WTC11 (cell line): ENCODE data around the gene SESN2.

Source experiments
- NFATC4 ChIP-seq: fragments of 250-450 bp; sonication (Bioruptor Pico); IDR thresholded peaks from 2 replicates; pipeline ENCODE4 v1.9.0; 2021; ENCODE audit warnings: mild to moderate bottlenecking
- NR2C2 ChIP-seq: sonication (generic); formaldehyde crosslinking; IDR thresholded peaks from 2 replicates; pipeline ENCODE4 v1.8.0; 2022; ENCODE audit warnings: mild to moderate bottlenecking, missing genetic modification reagents
- ZNF121 ChIP-seq: sonication (generic); formaldehyde crosslinking; IDR thresholded peaks from 2 replicates; pipeline ENCODE4 v1.8.0; 2023; ENCODE audit warnings: missing genetic modification reagents
- ZNF263 ChIP-seq: sonication (generic); formaldehyde crosslinking; IDR thresholded peaks from 2 replicates; pipeline ENCODE4 v1.8.1; 2022; ENCODE audit warnings: low read depth, mild to moderate bottlenecking, moderate library complexity, missing genetic modification reagents
- ZNF671 ChIP-seq: fragments of 250-450 bp; sonication (Bioruptor Pico); IDR thresholded peaks from 2 replicates; pipeline ENCODE4 v1.8.0; 2021; ENCODE audit warnings: mild to moderate bottlenecking
- TF ChIP-seq, protein P1 (sequence below): fragments of 200-600 bp; IDR thresholded peaks from 2 replicates; pipeline ENCODE4 v1.8.0; 2022; ENCODE audit warnings: antibody characterized with exemption
- TF ChIP-seq, protein P2 (sequence below): sonication (generic); formaldehyde crosslinking; IDR thresholded peaks from 2 replicates; pipeline ENCODE4 v1.8.1; 2022; ENCODE audit warnings: missing genetic modification reagents, borderline replicate concordance
- TF ChIP-seq, protein P3 (sequence below): fragments of 250-450 bp; sonication (Bioruptor Pico); IDR thresholded peaks from 2 replicates; pipeline ENCODE4 v1.9.0; 2021; ENCODE audit warnings: mild to moderate bottlenecking, borderline replicate concordance

DNA sequence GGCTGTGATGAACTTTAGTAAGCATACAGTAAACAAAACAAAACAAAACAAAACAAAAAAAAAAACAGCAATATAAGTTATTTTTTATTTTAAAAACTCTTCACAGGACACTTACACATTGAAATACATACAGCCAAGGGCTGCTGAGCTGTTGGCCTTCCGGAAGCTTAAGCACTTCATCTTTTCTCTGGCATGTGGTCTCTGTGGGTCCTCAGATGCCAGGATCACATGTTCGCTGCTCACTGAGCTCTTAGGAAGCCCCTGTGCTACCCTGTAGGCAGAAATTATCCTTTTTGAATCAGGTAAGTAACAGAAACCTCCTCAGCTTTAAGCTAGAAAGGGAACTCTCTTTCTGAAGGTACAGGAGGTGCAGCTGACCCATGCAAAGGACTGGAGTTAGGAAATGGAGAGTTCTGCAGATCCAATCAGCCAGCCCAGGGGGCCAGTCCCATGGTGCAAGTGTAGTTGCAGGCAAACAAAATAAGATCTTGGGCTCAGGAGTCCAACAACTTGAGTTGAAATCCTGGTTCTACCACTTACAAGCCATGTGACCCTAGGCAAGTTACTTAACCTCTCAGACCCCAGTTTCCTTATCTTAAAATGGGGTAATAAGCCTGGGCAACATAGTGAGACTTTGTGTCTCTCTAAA, 47.1 kb downstream of the SESN2 start:
- TF ChIP-seq, protein P1, sequence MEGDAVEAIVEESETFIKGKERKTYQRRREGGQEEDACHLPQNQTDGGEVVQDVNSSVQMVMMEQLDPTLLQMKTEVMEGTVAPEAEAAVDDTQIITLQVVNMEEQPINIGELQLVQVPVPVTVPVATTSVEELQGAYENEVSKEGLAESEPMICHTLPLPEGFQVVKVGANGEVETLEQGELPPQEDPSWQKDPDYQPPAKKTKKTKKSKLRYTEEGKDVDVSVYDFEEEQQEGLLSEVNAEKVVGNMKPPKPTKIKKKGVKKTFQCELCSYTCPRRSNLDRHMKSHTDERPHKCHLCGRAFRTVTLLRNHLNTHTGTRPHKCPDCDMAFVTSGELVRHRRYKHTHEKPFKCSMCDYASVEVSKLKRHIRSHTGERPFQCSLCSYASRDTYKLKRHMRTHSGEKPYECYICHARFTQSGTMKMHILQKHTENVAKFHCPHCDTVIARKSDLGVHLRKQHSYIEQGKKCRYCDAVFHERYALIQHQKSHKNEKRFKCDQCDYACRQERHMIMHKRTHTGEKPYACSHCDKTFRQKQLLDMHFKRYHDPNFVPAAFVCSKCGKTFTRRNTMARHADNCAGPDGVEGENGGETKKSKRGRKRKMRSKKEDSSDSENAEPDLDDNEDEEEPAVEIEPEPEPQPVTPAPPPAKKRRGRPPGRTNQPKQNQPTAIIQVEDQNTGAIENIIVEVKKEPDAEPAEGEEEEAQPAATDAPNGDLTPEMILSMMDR = no peak
- TF ChIP-seq ZNF121 (CRISPR knock-in tag) (no peak), NR2C2 (CRISPR knock-in tag) (no peak), ZNF263 (no peak), ZNF671 (no peak), NFATC4 (CRISPR knock-in tag) (no peak)
- TF ChIP-seq, protein P2, sequence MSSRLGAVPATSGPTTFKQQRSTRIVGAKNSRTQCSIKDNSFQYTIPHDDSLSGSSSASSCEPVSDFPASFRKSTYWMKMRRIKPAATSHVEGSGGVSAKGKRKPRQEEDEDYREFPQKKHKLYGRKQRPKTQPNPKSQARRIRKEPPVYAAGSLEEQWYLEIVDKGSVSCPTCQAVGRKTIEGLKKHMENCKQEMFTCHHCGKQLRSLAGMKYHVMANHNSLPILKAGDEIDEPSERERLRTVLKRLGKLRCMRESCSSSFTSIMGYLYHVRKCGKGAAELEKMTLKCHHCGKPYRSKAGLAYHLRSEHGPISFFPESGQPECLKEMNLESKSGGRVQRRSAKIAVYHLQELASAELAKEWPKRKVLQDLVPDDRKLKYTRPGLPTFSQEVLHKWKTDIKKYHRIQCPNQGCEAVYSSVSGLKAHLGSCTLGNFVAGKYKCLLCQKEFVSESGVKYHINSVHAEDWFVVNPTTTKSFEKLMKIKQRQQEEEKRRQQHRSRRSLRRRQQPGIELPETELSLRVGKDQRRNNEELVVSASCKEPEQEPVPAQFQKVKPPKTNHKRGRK (CRISPR knock-in tag) = no peak
- TF ChIP-seq, protein P3, sequence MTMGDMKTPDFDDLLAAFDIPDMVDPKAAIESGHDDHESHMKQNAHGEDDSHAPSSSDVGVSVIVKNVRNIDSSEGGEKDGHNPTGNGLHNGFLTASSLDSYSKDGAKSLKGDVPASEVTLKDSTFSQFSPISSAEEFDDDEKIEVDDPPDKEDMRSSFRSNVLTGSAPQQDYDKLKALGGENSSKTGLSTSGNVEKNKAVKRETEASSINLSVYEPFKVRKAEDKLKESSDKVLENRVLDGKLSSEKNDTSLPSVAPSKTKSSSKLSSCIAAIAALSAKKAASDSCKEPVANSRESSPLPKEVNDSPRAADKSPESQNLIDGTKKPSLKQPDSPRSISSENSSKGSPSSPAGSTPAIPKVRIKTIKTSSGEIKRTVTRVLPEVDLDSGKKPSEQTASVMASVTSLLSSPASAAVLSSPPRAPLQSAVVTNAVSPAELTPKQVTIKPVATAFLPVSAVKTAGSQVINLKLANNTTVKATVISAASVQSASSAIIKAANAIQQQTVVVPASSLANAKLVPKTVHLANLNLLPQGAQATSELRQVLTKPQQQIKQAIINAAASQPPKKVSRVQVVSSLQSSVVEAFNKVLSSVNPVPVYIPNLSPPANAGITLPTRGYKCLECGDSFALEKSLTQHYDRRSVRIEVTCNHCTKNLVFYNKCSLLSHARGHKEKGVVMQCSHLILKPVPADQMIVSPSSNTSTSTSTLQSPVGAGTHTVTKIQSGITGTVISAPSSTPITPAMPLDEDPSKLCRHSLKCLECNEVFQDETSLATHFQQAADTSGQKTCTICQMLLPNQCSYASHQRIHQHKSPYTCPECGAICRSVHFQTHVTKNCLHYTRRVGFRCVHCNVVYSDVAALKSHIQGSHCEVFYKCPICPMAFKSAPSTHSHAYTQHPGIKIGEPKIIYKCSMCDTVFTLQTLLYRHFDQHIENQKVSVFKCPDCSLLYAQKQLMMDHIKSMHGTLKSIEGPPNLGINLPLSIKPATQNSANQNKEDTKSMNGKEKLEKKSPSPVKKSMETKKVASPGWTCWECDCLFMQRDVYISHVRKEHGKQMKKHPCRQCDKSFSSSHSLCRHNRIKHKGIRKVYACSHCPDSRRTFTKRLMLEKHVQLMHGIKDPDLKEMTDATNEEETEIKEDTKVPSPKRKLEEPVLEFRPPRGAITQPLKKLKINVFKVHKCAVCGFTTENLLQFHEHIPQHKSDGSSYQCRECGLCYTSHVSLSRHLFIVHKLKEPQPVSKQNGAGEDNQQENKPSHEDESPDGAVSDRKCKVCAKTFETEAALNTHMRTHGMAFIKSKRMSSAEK (CRISPR knock-in tag) = no peak
